ENCODE measurements around the gene NRXN3.

Gene NRXN3

DNA sequence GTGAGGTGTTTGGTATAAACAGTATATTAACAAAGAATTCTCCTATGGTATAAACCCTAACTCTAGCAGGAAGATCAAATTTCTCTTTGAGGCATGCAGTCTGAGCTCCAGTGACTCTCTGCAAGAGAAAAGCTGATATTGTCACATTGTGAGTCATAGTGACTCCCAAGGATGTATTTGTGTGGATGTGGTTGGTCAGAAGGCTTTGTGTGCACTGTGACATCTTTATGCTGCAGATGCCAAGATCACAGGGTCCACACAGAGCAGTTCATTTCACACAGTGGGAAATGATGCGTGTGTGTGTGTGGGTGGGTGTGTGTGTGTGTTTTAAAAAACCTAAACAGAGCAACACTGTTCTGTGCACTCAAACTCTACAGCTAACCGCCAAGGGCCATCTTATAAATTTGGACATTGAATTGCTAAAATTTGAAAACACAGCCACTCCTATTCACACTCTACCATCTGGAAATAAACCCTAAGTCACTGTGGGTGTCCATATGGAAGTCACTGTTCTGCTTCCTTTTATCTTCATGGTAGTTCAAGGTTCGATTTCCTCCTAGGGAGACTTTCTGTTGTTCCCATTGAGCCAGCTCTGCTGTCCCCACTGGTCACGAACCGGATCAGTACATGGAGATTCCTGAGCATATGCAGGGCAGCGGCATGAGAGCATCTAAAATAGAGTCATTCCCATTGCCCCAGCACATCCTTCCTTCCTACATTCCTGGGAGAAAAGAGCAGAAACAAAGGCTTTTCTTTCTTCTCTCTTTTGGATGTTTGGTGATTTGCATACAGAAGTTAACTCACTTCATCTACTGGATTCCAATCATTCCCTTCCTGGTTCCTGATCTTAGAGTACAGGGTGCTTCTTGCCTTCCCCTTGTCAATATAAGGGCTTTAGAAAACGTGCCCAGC lies 1313.6 kb downstream of the NRXN3 start:
- in situ Hi-C loops (cut with MboI; ENCODE audit: low sequenced_read_pairs): no loop called here

DNA sequence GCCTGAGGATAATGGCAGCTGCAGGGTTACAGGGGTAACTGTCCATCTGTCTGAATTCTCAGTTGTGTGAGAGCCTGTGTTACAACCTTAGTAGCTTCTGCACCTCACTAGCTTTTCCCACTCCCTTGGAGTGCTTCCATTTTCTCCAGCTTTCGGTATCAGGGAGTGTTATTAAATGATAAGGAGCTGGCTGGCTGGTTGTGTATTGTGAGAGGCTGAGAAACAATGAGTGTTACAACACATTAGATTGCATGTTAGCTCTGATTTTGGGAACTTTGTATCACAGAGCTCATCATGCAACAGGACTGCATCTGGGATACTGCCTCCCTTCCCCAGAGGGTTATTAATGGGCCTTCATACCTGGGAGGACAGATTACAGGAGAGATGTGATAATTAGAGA lies 1317.5 kb downstream of the NRXN3 start:
- in situ Hi-C loops (cut with MboI; ENCODE audit: low sequenced_read_pairs): no loop called here

DNA sequence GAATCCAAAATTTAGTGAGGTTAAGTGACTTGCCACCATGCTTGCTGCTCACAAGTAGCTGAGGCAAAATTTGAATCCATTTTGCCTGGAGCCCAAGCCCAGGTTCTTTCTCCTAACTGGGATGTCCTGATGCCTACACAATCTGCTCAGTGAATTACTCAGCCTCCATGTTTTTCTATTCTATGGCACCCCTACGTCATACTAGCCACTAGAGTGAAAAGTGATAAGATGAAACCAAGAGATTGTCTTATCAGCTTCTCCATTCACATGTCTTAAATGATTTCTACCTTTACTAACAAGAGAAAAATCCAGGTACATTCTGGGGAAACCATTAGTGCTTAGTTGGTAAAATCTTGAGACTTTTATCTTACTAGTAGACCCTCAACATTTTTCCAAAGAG lies 1321.0 kb downstream of the NRXN3 start:
- in situ Hi-C loops (cut with MboI; ENCODE audit: low sequenced_read_pairs): no loop called here

DNA sequence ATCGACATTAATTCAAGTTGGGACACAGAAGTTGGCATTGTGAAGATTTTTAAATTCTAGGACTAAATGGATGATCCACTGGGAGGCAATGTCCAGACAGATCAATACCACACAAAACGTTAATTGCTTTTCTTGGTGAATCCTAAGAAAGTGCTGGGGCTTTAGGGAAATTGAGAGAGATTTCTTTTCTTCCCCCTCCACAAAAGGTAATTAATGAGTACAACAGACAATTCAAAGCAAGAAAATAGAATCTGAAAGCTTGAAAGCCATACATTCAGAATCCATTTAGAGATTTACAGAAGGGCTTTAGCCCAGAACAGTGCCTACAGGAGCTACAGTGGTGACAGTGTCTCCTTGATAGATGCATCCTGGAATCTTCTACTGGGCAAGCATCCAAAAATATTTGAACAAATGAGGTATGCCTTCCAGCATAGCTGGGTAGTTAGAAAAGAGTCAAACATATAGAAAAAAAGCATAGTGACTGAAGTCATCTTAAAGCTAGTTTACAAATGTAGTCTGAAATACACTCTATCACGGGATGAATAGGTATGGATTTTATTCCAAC lies 1323.0 kb downstream of the NRXN3 start:
- in situ Hi-C loops (cut with MboI; ENCODE audit: low sequenced_read_pairs): no loop called here

DNA sequence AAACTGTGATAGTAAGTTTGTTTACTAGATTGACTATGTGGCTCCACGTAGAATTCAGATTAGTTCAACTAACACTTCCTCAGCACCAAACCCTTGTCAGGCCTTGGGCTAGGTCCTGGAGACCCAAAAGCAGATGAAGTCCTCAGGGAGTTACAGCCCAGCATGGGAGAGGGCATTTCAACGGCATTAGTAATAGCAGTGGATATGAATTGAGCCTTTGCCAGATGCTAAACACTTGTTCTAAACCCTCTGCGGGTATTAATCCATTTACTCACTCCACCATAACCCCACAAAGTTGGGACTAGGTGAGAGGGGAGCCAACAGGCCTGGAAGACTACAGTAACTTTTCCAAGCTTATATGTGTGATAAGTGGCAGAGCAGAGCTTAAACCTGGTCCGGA lies 1326.5 kb downstream of the NRXN3 start:
- in situ Hi-C loops (cut with MboI; ENCODE audit: low sequenced_read_pairs): no loop called here

DNA sequence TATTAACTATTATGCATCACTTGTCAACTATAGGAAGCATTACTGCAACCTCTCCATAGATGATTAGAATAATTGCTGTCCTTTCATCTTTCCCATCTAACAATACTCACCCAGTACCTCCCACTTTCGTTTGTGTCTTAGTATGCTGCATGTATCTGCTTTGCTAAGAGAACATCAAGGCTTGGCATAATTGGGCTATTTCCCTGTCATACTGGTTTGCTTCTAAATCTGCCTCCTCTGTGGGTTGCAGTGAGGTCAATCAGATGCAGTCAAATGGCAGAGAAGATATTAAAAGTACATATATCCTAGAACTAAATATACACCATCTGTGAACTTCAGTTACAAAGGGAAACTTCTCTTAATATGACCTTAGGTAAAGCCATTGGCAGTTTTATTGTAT lies 1330.3 kb downstream of the NRXN3 start:
- in situ Hi-C loops (cut with MboI; ENCODE audit: low sequenced_read_pairs): no loop called here

DNA sequence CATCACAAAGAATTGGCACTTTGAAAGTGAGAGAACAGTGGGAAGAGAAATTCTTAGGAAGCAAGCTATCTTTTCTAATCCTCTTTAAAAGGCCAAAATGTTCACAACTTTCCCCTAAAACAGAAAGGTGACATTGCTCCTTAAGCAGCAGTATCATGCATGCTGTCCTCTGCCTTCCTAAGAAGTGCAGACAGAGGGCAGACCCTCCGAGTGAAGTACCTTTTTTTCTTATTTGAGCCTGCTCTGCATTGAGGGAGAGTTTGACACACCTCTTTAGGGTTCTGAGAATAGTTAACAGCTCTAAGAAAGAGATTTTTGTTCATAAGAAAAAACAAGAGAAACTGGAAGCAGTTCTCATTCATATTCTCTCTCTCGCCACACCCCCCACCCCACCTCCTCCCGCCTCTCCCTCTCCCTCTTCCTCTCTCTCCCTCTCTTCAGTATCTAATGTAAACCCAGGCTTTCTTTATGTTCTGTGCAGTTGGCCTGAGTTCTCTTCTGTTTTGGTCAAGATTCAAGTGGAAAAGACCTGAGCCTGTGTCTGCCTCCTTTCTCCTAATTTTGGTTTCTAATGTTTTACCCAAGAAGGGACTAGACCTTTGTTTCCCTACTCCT lies 1332.1 kb downstream of the NRXN3 start:
- in situ Hi-C loops (cut with MboI; ENCODE audit: low sequenced_read_pairs): no loop called here

DNA sequence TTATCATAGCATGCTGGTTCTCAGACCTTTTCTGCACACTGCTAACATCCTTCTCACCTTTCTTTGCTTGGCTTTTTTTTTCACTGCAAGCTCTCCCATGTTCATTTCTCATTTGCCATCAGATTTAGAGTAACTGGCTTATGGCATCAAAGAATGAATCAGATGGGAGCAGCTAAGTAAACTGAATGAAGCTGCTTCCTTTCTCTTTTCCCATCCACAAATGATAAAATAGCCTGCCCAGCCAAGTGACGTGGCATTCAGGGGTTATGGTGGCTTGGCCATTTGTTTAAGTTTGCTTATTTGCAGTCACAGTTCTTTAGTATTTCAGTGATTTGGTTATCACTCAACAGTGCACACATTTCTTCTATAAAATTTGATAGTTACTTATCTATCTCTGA lies 1332.6 kb downstream of the NRXN3 start:
- in situ Hi-C loops (cut with MboI; ENCODE audit: low sequenced_read_pairs): no loop called here

DNA sequence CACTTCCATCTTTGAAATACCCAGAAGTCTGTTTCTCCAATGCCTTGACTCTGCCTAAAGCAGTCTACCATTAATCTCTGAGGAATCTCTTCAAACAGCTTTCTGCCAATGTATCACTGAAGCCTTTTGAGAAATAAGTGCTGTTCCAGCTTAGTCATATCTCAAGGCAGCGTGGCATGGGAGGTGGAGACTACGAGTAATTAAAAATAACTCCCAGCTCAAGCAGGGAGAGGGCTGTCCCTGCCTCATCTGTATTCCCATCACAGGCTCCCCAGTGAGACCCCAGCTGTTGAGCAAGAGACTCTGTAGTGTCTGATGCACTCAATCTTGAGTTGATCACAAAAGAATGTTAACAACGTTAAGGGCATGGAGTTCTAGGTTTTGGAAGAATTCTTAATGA lies 1340.5 kb downstream of the NRXN3 start:
- in situ Hi-C loops (cut with MboI; ENCODE audit: low sequenced_read_pairs): no loop called here

DNA sequence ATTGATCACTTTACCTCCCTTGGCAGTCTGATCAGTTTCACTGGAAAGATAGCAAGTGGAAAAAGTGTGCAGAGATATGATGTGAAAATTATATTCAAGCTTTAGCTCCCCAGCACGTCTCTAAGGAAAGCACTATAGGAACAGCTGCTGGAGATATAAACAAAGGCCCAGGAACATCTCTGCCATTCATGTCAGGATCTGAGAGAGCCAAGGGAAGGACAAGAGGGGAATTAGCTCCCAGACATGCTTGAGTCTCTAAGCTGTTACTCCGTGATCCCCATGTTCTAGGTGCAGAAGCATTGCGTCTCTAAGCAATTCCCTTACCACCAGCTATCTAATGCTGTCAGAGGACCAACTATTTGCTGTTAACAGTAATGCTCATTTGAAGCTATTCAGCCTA lies 1341.0 kb downstream of the NRXN3 start:
- in situ Hi-C loops (cut with MboI; ENCODE audit: low sequenced_read_pairs): no loop called here

DNA sequence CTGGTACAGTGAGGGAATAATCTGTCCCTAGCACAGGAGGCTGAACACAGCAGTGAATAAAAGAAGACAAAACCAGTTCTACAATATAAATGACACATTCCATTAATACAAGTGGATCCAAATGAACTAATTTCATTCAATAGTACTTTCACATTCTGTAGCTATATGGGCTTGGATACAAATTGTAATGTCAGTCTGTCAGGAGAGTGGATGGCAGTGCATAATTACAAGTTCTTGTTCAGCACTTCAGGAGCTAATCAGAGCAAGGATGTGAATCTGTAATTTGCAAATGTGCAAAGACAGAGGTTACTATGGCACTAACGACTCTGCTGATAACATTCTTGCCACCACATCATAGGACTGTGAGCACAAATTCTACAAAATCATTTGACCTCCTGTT lies 1343.3 kb downstream of the NRXN3 start:
- in situ Hi-C loops (cut with MboI; ENCODE audit: low sequenced_read_pairs): no loop called here

DNA sequence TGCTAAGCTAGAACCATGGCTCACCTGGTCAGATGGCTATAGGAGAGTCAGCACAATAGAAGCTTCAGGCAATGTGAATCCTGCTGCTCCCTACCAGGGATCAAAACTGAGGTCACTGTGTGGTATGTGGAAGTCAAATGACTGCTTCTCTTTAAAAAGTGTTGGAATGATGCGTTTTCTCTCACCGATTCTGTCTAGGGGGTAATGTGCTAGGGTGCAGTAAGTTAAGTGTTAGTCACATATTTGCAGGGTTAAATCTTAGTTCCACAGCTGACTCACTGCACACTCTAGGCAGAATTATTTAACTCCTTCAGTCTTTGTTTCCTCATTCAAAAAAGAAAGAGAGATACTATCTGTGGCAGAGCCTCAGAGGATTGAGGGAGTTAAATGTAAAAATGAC lies 1344.5 kb downstream of the NRXN3 start:
- in situ Hi-C loops (cut with MboI; ENCODE audit: low sequenced_read_pairs): no loop called here

DNA sequence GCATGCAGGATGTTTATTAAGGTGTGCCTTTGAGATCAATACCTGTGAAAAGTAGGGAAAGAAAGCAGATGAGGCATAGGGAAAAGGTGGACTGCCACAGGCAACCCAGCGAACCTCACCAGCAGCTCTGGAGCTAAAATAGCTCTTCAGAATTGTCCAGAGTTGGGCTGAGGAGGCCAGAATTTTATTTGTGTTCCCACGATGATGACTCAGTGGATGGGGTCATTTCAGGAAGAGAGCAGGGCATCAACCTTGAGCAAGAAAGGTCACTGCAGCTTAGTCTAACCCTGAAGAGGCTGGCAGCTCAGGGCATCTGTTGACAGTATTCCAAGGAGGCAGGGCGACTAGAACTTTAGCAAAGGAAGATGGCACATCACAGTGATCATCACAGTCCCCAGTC lies 1345.0 kb downstream of the NRXN3 start:
- in situ Hi-C loops (cut with MboI; ENCODE audit: low sequenced_read_pairs): no loop called here

DNA sequence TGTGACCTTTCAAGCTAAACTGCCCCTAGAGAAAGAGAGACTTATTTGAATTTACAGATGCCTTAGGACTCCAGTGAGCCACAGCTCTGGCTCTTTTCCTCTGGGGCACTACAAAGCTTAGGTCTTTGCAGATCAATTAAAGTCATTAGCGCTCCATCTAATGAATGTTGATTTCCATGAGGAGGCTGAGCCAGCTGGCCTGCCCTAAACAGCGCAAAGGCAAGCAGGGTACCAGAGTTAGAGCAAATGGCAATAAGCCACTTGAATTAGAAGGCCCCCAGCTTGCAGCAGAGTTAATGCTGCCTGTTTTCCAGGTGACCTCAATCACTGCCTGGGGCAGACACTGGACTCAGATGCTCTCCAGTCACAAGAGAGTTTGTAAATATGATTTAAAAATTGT lies 1345.8 kb downstream of the NRXN3 start:
- in situ Hi-C loops (cut with MboI; ENCODE audit: low sequenced_read_pairs): no loop called here

DNA sequence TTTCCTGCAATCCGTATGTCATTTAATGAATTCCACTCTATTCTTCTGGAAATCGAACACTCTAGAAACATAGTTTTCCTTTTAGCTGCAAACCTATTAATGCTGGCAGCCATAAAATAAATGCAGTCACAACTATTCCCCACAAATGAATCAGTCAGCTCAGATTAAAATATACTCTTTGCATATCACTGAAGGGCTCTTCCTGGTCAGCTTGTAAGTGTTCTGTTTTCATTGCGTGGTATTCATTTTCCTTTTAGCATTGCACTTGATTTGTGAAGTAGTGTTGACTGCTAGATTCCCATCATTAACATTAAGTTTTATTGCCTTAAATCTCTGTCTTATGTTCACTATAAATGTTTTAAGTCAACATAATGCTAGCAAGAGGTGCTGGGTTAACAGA lies 1355.2 kb downstream of the NRXN3 start:
- in situ Hi-C loops (cut with MboI; ENCODE audit: low sequenced_read_pairs): no loop called here

DNA sequence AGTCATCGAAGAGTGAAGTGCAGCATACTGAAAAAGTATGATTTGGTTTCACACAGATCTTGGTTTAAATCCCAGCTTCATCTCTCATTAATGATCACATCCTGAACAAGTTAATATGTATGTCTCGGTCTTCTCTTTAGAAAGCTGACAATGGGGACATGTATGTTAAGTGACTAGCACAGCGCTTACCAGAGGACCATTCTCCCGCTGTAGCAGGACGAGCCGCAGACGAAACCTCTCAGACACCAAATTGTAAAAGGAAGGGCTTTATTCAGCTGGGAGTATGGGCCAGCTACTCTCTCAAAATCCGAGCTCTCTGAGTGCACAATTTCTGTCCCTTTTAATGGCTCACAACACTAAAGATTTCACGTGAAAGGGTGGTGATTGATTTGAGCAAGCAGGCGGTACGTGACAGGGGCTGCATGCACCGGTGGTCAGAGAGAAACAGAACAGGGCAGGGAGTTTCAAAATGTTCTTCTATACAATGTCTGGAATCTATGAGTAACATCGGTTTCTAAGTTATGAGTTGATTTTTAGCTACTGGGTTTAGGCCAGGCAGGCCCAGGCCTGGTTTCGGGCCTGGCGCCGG lies 1358.7 kb downstream of the NRXN3 start:
- in situ Hi-C loops (cut with MboI; ENCODE audit: low sequenced_read_pairs): no loop called here

DNA sequence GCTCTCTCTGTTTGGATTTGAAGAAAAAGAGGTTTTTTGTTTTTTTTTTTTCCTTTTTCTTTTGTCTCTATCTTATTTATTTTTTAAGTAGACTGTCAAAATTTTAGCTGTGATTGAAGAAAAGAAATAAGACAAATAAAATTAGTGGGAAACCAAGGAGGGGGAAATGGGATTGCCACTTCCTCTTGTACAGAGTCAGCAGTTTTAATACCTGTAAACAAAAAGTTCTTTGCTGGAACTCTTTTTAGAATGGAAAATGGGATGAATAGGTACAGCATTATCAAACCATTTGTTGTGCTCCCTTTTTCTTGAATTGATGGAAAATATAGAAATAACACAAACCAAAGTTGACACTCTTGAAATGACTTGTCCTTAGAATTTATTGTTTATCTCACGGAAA lies 1360.4 kb downstream of the NRXN3 start:
- in situ Hi-C loops (cut with MboI; ENCODE audit: low sequenced_read_pairs): no loop called here

DNA sequence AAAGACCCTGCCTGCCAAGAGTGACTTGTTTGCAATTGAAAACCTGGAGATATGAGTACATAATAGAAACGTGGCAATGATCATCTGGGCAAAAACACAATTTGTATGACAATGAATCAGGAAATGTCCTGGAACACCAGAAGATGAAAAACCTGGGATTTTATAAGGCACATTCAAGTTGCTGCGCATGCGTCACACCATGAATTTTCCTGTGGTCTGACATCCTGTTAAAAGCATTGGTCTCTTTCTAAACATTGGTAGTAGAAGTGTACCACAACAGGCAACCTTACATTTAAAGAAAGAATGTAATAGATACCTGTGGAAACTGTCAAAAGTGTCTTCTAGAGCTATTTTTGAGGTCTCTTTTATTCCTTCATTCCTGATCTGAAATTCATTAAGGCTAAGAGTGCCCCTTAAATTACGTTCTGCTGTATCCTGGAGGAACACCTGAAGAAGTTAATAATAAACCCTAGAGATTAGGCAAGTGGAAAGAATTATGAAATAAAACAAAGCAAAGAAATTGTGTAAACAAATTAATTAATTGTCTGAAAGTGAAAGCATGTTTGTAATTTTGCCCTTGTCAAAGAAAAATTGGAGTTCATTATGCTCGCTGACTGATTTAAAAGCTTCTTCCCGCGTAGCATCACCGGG lies 1364.7 kb downstream of the NRXN3 start:
- in situ Hi-C loops (cut with MboI; ENCODE audit: low sequenced_read_pairs): no loop called here

DNA sequence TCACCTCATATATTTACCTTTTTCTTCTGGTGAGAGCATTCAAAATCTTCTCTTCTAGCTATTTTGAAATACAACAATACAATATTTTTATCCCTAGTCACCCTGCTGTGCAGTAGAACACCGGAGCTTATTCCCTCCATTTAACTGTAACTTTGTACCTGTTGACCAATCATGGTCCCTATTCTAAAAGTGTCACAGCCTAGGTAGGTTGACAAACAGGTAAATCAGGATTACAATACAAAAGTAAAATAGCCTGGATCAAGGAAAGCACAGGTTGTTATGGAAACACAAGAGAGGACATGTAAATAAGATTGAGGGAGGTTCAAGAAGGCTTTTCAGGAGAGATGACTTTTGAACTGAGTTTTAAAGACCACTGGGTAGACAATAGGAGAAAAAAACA lies 1370.2 kb downstream of the NRXN3 start:
- in situ Hi-C loops (cut with MboI; ENCODE audit: low sequenced_read_pairs): no loop called here

DNA sequence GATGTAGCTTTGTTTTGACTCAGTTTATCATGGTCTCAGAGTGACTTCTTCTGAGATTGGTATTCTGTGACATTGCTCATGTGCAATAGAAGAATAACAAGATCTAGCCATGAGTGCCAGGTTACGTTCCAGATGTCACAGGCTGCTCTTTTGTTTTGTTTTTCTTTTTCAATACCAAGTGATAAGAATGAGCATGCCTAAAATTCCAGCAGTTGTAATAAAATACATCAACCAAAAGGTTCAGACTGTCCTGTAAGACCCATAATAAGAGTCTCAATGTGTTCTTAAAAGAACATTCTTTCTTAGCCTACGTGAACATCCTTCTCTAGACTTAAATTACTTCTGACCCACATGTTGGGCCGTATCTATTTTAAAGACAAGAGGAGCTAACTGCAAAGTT lies 1371.9 kb downstream of the NRXN3 start:
- in situ Hi-C loops (cut with MboI; ENCODE audit: low sequenced_read_pairs): no loop called here

DNA sequence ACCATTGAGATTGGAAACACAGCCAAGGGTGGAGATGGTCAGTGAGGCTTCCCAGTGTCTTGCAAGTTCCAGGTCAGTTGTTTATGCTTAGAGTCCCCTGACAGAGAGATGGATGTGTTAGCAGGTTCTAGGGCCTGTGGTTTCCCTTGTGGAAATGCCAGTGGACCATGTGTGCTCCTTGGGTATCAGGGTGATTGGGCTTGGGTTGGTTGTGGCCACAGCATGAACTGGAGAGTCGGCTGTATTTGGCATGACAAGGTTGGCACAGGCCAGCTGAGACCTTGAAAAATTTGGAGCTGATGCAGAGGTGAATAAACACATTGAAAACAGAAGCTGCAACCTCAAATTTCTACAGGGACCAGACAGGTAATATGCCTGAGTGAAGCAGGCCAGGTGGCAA lies 1373.2 kb downstream of the NRXN3 start:
- in situ Hi-C loops (cut with MboI; ENCODE audit: low sequenced_read_pairs): no loop called here

Data from HL-60/S4 treated with phorbol 12-myristate 13-acetate at 8.2 ng/mL for 4 days and 3 days (cell line).